ENCODE results near the gene ZNF597.
"Not testable (repeated sequence)": the region's sequence is repeated elsewhere in the genome, so short reads cannot be mapped to it uniquely, and the experiment has no call there.

DNA sequence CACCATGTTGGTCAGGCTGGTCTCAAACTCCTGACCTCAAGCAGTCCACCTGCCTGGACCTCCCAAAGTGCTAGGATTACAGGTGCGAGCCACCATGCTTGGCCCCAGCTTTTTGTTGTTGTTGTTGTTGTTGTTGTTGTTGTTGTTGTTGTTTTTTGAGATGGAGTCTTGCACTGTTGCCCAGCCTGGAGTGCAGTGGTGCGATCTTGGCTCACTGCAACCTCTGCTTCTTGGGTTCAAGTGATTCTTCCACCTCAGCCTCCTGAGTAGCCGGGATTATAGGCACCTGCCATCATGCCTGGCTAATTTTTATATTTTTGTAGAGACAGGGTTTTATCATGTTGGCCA lies 30.3 kb upstream of the ZNF597 start:
- not testable (repeated sequence) for TF ChIP-seq POLR2AphosphoS5, POLR2A (IDR thresholded peaks at IDR 0.05; ENCODE audit: low read depth, low read length)
